WTC11 (cell line): ENCODE measurements around the gene ADSL.

ENCODE experiments used
- ATF3 ChIP-seq: sonication (generic); formaldehyde crosslinking; conservative IDR thresholded peaks from 2 replicates; pipeline ENCODE4 v1.8.1; 2022; ENCODE audit warnings: mild to moderate bottlenecking, missing genetic modification reagents
- CTCF ChIP-seq: fragments of 200-600 bp; IDR thresholded peaks from 2 replicates; pipeline ENCODE4 v1.8.0; 2022; ENCODE audit warnings: antibody characterized with exemption
- E2F1 ChIP-seq: sonication (generic); formaldehyde crosslinking; IDR thresholded peaks from 2 replicates; pipeline ENCODE4 v1.8.0; 2022; ENCODE audit warnings: mild to moderate bottlenecking, missing genetic modification reagents
- JUN ChIP-seq: sonication (generic); formaldehyde crosslinking; IDR thresholded peaks from 2 replicates; pipeline ENCODE4 v1.8.0; 2023; ENCODE audit warnings: mild to moderate bottlenecking, missing genetic modification reagents
- NFYB ChIP-seq: sonication (generic); formaldehyde crosslinking; conservative IDR thresholded peaks from 2 replicates; pipeline ENCODE4 v1.8.0; 2022; ENCODE audit warnings: low read depth, missing genetic modification reagents
- PREB ChIP-seq: sonication (generic); formaldehyde crosslinking; IDR thresholded peaks from 2 replicates; pipeline ENCODE4 v1.8.1; 2022; ENCODE audit warnings: mild to moderate bottlenecking, missing genetic modification reagents, moderate library complexity, borderline replicate concordance
- SMAD3 ChIP-seq: sonication (generic); formaldehyde crosslinking; IDR thresholded peaks from 2 replicates; pipeline ENCODE4 v1.8.0; 2022; ENCODE audit warnings: missing genetic modification reagents, mild to moderate bottlenecking, borderline replicate concordance
- SP1 ChIP-seq: sonication (generic); formaldehyde crosslinking; conservative IDR thresholded peaks from 2 replicates; pipeline ENCODE4 v1.8.1; 2022; ENCODE audit warnings: missing genetic modification reagents
- TP53 ChIP-seq: sonication (generic); formaldehyde crosslinking; IDR thresholded peaks from 2 replicates; pipeline ENCODE4 v1.8.1; 2023; ENCODE audit warnings: mild to moderate bottlenecking, missing genetic modification reagents
- USF1 ChIP-seq: sonication (generic); formaldehyde crosslinking; IDR thresholded peaks from 2 replicates; pipeline ENCODE4 v1.8.0; 2022; ENCODE audit warnings: mild to moderate bottlenecking, missing genetic modification reagents
- USF2 ChIP-seq: sonication (generic); formaldehyde crosslinking; IDR thresholded peaks from 2 replicates; pipeline ENCODE4 v1.8.1; 2023; ENCODE audit warnings: mild to moderate bottlenecking, missing genetic modification reagents, moderate library complexity
- ZBTB21 ChIP-seq: sonication (generic); formaldehyde crosslinking; IDR thresholded peaks from 2 replicates; pipeline ENCODE4 v1.8.1; 2023; ENCODE audit warnings: mild to moderate bottlenecking, missing genetic modification reagents, borderline replicate concordance
- ZBTB43 ChIP-seq: sonication (generic); formaldehyde crosslinking; IDR thresholded peaks from 2 replicates; pipeline ENCODE4 v1.8.1; 2023; ENCODE audit warnings: mild to moderate bottlenecking, missing genetic modification reagents

GRCh38 chr22:40425082-40425481 lies 78.8 kb downstream of the ADSL start:
- no peak for TF ChIP-seq NFYB (CRISPR knock-in tag)
- TF ChIP-seq CTCF, result no peak
- no peak for TF ChIP-seq SP1 (CRISPR knock-in tag)
- no peak for TF ChIP-seq ZBTB43 (CRISPR knock-in tag)
- TF ChIP-seq JUN, result no peak
- no peak for TF ChIP-seq PREB (CRISPR knock-in tag)
- no peak for TF ChIP-seq SMAD3 (CRISPR knock-in tag)
- no peak for TF ChIP-seq TP53
- TF ChIP-seq USF2 (CRISPR knock-in tag), result no peak
- no peak for TF ChIP-seq ZBTB21
- TF ChIP-seq E2F1 (CRISPR knock-in tag), result no peak
- TF ChIP-seq ATF3 (CRISPR knock-in tag), result no peak
- TF ChIP-seq USF1 (CRISPR knock-in tag), result no peak
